ENCODE measurements around the gene PI16.

PI16 gene

GRCh38 chr6:37010402-37010892, 55.9 kb downstream of the PI16 start:
- CTCF ChIA-PET = interaction anchor here (0.8 kb wide), 1 partner anchor 8 kb away, joined by 3 read pairs; no protein-coding TSS in a partner anchor

GRCh38 chr6:37011656-37012378, 57.3 kb downstream of the PI16 start:
- Histone ChIP-seq H3K27me3 (replicated peaks in 2 of 5; ENCODE audit: control insufficient read depth in 4 of 5, insufficient read depth in 5 of 5, low read length in 4 of 5) (no peaks in the 10 kb centered on the region), H3K36me3 (ENCODE audit: control insufficient read depth in 4 of 4, insufficient read depth in 4 of 4, low read length in 3 of 4) (no peaks in the 10 kb centered on the region), H3K9me3 (ENCODE audit: control extremely low read depth in 1 of 5, control insufficient read depth in 4 of 5, insufficient read depth in 2 of 5, low read depth in 1 of 5, low read length in 4 of 5) (no peaks in the 10 kb centered on the region), H3K27ac (ENCODE audit: insufficient read depth in 1 of 2, low read depth in 1 of 2, low read length in 2 of 2, poor library complexity in 1 of 2, severe bottlenecking in 2 of 2) (no peak overlapping the region), H3K4me1 (ENCODE audit: control extremely low read depth in 1 of 4, control insufficient read depth in 4 of 4, insufficient read depth in 4 of 4, low read length in 3 of 4) (peaks cover 6 to 26% (median 11%) of the 10 kb centered on the region in 4 experiments), H3K4me3 (ENCODE audit: control insufficient read depth in 1 of 7, extremely low read depth in 1 of 7, insufficient read depth in 4 of 7, low read depth in 2 of 7, low read length in 6 of 7) (no peak overlapping the region)
- DNase-seq = no peak
- CTCF ChIA-PET = interaction anchor here (1.0 kb wide), 1 partner anchor 26 kb away, joined by 3 read pairs; the partner anchor contains the start of gene MTCH1
- WGBS (ENCODE audit: insufficient coverage) = 100% methylated on average over 5 of the region's 11 CpGs
- POLR2A ChIA-PET = interaction anchor here (0.5 kb wide), 1 partner anchor 198 kb away, joined by 3 read pairs; no protein-coding TSS in a partner anchor

More at GRCh38 chr6:37010402-37010892, 55.9 kb downstream of the PI16 start:
- H3K27me3 ChIP-seq (replicated peaks in 2 of 5; ENCODE audit: control insufficient read depth in 4 of 5, insufficient read depth in 5 of 5, low read length in 4 of 5) = no peaks in the 10 kb centered on the region
- H3K36me3 ChIP-seq (ENCODE audit: control insufficient read depth in 4 of 4, insufficient read depth in 4 of 4, low read length in 3 of 4) = no peaks in the 10 kb centered on the region
- 100% methylated on average over 9 of the region's 10 CpGs for WGBS (ENCODE audit: insufficient coverage)
- no peak overlapping the region for H3K27ac ChIP-seq (ENCODE audit: insufficient read depth in 1 of 2, low read depth in 1 of 2, low read length in 2 of 2, poor library complexity in 1 of 2, severe bottlenecking in 2 of 2)
- H3K4me1 ChIP-seq (ENCODE audit: control extremely low read depth in 1 of 4, control insufficient read depth in 4 of 4, insufficient read depth in 4 of 4, low read length in 3 of 4) = peaks cover 6 to 40% (median 23%) of the 10 kb centered on the region in 4 experiments
- DNase-seq = no peak
- H3K4me3 ChIP-seq (ENCODE audit: control insufficient read depth in 1 of 7, extremely low read depth in 1 of 7, insufficient read depth in 4 of 7, low read depth in 2 of 7, low read length in 6 of 7) = no peak overlapping the region
- POLR2A ChIA-PET = no interaction called here
- H3K9me3 ChIP-seq (ENCODE audit: control extremely low read depth in 1 of 5, control insufficient read depth in 4 of 5, insufficient read depth in 2 of 5, low read depth in 1 of 5, low read length in 4 of 5) = no peaks in the 10 kb centered on the region

- Histone ChIP-seq H3K27me3 (replicated peaks in 2 of 5; ENCODE audit: control insufficient read depth in 4 of 5, insufficient read depth in 5 of 5, low read length in 4 of 5) (no peaks in the 10 kb centered on the region), H3K9me3 (ENCODE audit: control extremely low read depth in 1 of 5, control insufficient read depth in 4 of 5, insufficient read depth in 2 of 5, low read depth in 1 of 5, low read length in 4 of 5) (no peaks in the 10 kb centered on the region), H3K4me1 (ENCODE audit: control extremely low read depth in 1 of 4, control insufficient read depth in 4 of 4, insufficient read depth in 4 of 4, low read length in 3 of 4) (peaks cover 2 to 17% (median 3%) of the 10 kb centered on the region in 4 experiments), H3K27ac (ENCODE audit: insufficient read depth in 1 of 2, low read depth in 1 of 2, low read length in 2 of 2, poor library complexity in 1 of 2, severe bottlenecking in 2 of 2) (no peak overlapping the region), H3K36me3 (ENCODE audit: control insufficient read depth in 4 of 4, insufficient read depth in 4 of 4, low read length in 3 of 4) (no peaks in the 10 kb centered on the region), H3K4me3 (ENCODE audit: control insufficient read depth in 1 of 7, extremely low read depth in 1 of 7, insufficient read depth in 4 of 7, low read depth in 2 of 7, low read length in 6 of 7) (no peak overlapping the region)
- ChIA-PET CTCF (interaction anchor here (0.9 to 22.2 kb wide), 2 partner anchors 190 to 247 kb away, joined by 3 to 618 read pairs; no protein-coding TSS in a partner anchor), POLR2A (no interaction called here)
- no peak for DNase-seq
- 97% methylated on average over 20 of the region's 21 CpGs for WGBS (ENCODE audit: insufficient coverage)
Measured at GRCh38 chr6:37013516-37014491, 59.3 kb downstream of the PI16 start.
